ENCODE measurements around the gene NF2.

GRCh38 chr22:29723766-29724165 is 120.3 kb downstream of the NF2 start:
- TF ChIP-seq FOXM1 (IDR thresholded peaks at IDR 0.05; ENCODE audit: borderline replicate concordance) = no peak
- no peak for TF ChIP-seq SP1 (IDR thresholded peaks at IDR 0.05)
- no peak for TF ChIP-seq TARDBP (IDR thresholded peaks at IDR 0.05)
- TF ChIP-seq FOXA1 (IDR thresholded peaks at IDR 0.05) = no peak

Data from HEK293T (cell line).